Activated T-helper 17 cell treated with anti-CD3 and anti-CD28 coated beads, Interleukin-2, amount 50 U/mL, for 72 hours (primary cell): ENCODE data around the gene DNAH7. TPM values are rescaled to one million over a fixed set of nuclear protein-coding genes. Genes with fewer than 3 reads are reported as not detected.

Experiments used
- ATAC-seq: fragments of 150-1000 bp; cut with Tn5 transposase; replicated peaks from 2 replicates; pipeline ENCODE4 v1.10.0; 2021; ENCODE audit warnings: mild to moderate bottlenecking, moderate library complexity
- H3K27ac Mint-ChIP-seq: one replicate; pipeline ENCODE4 v1.8.0; 2022; ENCODE audit warnings: mixed read lengths
- H3K27me3 Mint-ChIP-seq: one replicate; pipeline ENCODE4 v1.8.0; 2022; ENCODE audit warnings: mixed read lengths
- H3K36me3 Mint-ChIP-seq: one replicate; pipeline ENCODE4 v1.8.0; 2022; ENCODE audit warnings: low read depth, mild to moderate bottlenecking, mixed read lengths
- H3K4me1 Mint-ChIP-seq: one replicate; pipeline ENCODE4 v1.8.0; 2022; ENCODE audit warnings: mixed read lengths
- H3K4me3 Mint-ChIP-seq: one replicate; pipeline ENCODE4 v1.8.0; 2022; ENCODE audit warnings: mild to moderate bottlenecking, mixed read lengths
- H3K9me3 Mint-ChIP-seq: one replicate; pipeline ENCODE4 v1.8.0; 2022; ENCODE audit warnings: mixed read lengths
- total RNA-seq, 2 donors: library from RNA; stranded (reverse); gene quantifications; one replicate each; pipeline ENCODE4 v1.2.3, GENCODE V29; 2022

The DNAH7 gene
- total RNA-seq, 2 donors from 2014 or later: not detected

- H3K4me3 Mint-ChIP-seq: no peak overlapping the region
These were observed 330.9 kb downstream of the DNAH7 start for GRCh38 chr2:195737511-195738325.

GRCh38 chr2:195735347-195735746, 333.3 kb downstream of the DNAH7 start:
- Mint-ChIP-seq H3K27ac (no peak overlapping the region), H3K27me3 (no peaks in the 10 kb centered on the region), H3K4me3 (no peak overlapping the region), H3K9me3 (peaks cover 8% of the 10 kb centered on the region), H3K36me3 (peaks cover 99% of the 10 kb centered on the region), H3K4me1 (peaks cover 18% of the 10 kb centered on the region)
- ATAC-seq: no peak

More at GRCh38 chr2:195737511-195738325, 330.9 kb downstream of the DNAH7 start:
- Mint-ChIP-seq H3K4me1 (peaks cover 4% of the 10 kb centered on the region), H3K27ac (no peak overlapping the region), H3K27me3 (no peaks in the 10 kb centered on the region), H3K9me3 (no peaks in the 10 kb centered on the region), H3K36me3 (peaks cover 96% of the 10 kb centered on the region)
- ATAC-seq: no peak

- no peak for ATAC-seq
- Mint-ChIP-seq H3K27ac (no peak overlapping the region), H3K27me3 (no peaks in the 10 kb centered on the region), H3K4me3 (no peak overlapping the region), H3K4me1 (peaks cover 20% of the 10 kb centered on the region), H3K9me3 (peaks cover 8% of the 10 kb centered on the region), H3K36me3 (peaks cover 99% of the 10 kb centered on the region)
These were observed 333.7 kb downstream of the DNAH7 start for GRCh38 chr2:195734931-195735330.

GRCh38 chr2:195734395-195734794, 334.2 kb downstream of the DNAH7 start:
- H3K27ac Mint-ChIP-seq: no peak overlapping the region
- no peak for ATAC-seq
- peaks cover 20% of the 10 kb centered on the region for H3K4me1 Mint-ChIP-seq
- H3K4me3 Mint-ChIP-seq: no peak overlapping the region
- H3K36me3 Mint-ChIP-seq: peaks cover 99% of the 10 kb centered on the region
- peaks cover 8% of the 10 kb centered on the region for H3K9me3 Mint-ChIP-seq
- H3K27me3 Mint-ChIP-seq: no peaks in the 10 kb centered on the region

- Mint-ChIP-seq H3K36me3 (peaks cover 99% of the 10 kb centered on the region), H3K27ac (no peak overlapping the region), H3K27me3 (no peaks in the 10 kb centered on the region), H3K4me1 (peaks cover 20% of the 10 kb centered on the region), H3K9me3 (peaks cover 8% of the 10 kb centered on the region), H3K4me3 (no peak overlapping the region)
- no peak for ATAC-seq
These were observed 334.8 kb downstream of the DNAH7 start for GRCh38 chr2:195733831-195734230.

GRCh38 chr2:195732574-195732973, 336.1 kb downstream of the DNAH7 start:
- no peak overlapping the region for H3K4me3 Mint-ChIP-seq
- H3K27ac Mint-ChIP-seq: no peak overlapping the region
- H3K4me1 Mint-ChIP-seq: peaks cover 20% of the 10 kb centered on the region
- H3K9me3 Mint-ChIP-seq: peaks cover 8% of the 10 kb centered on the region
- H3K36me3 Mint-ChIP-seq: peaks cover 99% of the 10 kb centered on the region
- H3K27me3 Mint-ChIP-seq: no peaks in the 10 kb centered on the region
- ATAC-seq: no peak

GRCh38 chr2:195730912-195731311, 337.7 kb downstream of the DNAH7 start:
- H3K36me3 Mint-ChIP-seq: peaks cover 100% of the 10 kb centered on the region
- peaks cover 8% of the 10 kb centered on the region for H3K9me3 Mint-ChIP-seq
- no peak overlapping the region for H3K4me3 Mint-ChIP-seq
- no peak overlapping the region for H3K27ac Mint-ChIP-seq
- peaks cover 16% of the 10 kb centered on the region for H3K4me1 Mint-ChIP-seq
- no peaks in the 10 kb centered on the region for H3K27me3 Mint-ChIP-seq
- ATAC-seq: no peak

GRCh38 chr2:195727106-195727505, 341.5 kb downstream of the DNAH7 start:
- Mint-ChIP-seq H3K4me1 (peaks cover 16% of the 10 kb centered on the region), H3K27me3 (no peaks in the 10 kb centered on the region), H3K9me3 (peaks cover 8% of the 10 kb centered on the region), H3K27ac (no peak overlapping the region), H3K4me3 (no peak overlapping the region), H3K36me3 (peaks cover 100% of the 10 kb centered on the region)
- no peak for ATAC-seq

GRCh38 chr2:195722075-195722474, 346.6 kb downstream of the DNAH7 start:
- no peaks in the 10 kb centered on the region for H3K9me3 Mint-ChIP-seq
- ATAC-seq: no peak
- peaks cover 99% of the 10 kb centered on the region for H3K36me3 Mint-ChIP-seq
- no peaks in the 10 kb centered on the region for H3K4me1 Mint-ChIP-seq
- H3K4me3 Mint-ChIP-seq: no peak overlapping the region
- no peaks in the 10 kb centered on the region for H3K27me3 Mint-ChIP-seq
- no peak overlapping the region for H3K27ac Mint-ChIP-seq

- Mint-ChIP-seq H3K4me3 (no peak overlapping the region), H3K4me1 (no peaks in the 10 kb centered on the region), H3K27me3 (no peaks in the 10 kb centered on the region), H3K36me3 (peaks cover 99% of the 10 kb centered on the region), H3K9me3 (no peaks in the 10 kb centered on the region), H3K27ac (no peak overlapping the region)
- ATAC-seq: no peak
These were observed 347.6 kb downstream of the DNAH7 start for GRCh38 chr2:195721042-195721441.

GRCh38 chr2:195716466-195716865, 352.2 kb downstream of the DNAH7 start:
- Mint-ChIP-seq H3K27me3 (no peaks in the 10 kb centered on the region), H3K36me3 (peaks cover 99% of the 10 kb centered on the region), H3K9me3 (no peaks in the 10 kb centered on the region), H3K4me1 (no peaks in the 10 kb centered on the region), H3K27ac (no peak overlapping the region), H3K4me3 (no peak overlapping the region)
- ATAC-seq: no peak

- no peak for ATAC-seq
- Mint-ChIP-seq H3K36me3 (peaks cover 99% of the 10 kb centered on the region), H3K27me3 (no peaks in the 10 kb centered on the region), H3K4me3 (no peak overlapping the region), H3K9me3 (no peaks in the 10 kb centered on the region), H3K27ac (no peak overlapping the region), H3K4me1 (no peaks in the 10 kb centered on the region)
These were observed 357.2 kb downstream of the DNAH7 start for GRCh38 chr2:195711478-195711877.

GRCh38 chr2:195709901-195710806, 358.5 kb downstream of the DNAH7 start:
- H3K4me3 Mint-ChIP-seq: no peak overlapping the region
- peaks cover 98% of the 10 kb centered on the region for H3K36me3 Mint-ChIP-seq
- H3K9me3 Mint-ChIP-seq: no peaks in the 10 kb centered on the region
- H3K27ac Mint-ChIP-seq: no peak overlapping the region
- ATAC-seq: no peak
- no peaks in the 10 kb centered on the region for H3K27me3 Mint-ChIP-seq
- no peaks in the 10 kb centered on the region for H3K4me1 Mint-ChIP-seq

GRCh38 chr2:195706161-195706900, 362.3 kb downstream of the DNAH7 start:
- H3K9me3 Mint-ChIP-seq: no peaks in the 10 kb centered on the region
- no peaks in the 10 kb centered on the region for H3K4me1 Mint-ChIP-seq
- no peaks in the 10 kb centered on the region for H3K27me3 Mint-ChIP-seq
- H3K4me3 Mint-ChIP-seq: no peak overlapping the region
- H3K36me3 Mint-ChIP-seq: peaks cover 92% of the 10 kb centered on the region
- H3K27ac Mint-ChIP-seq: no peak overlapping the region
- ATAC-seq: no peak
